ENCODE results near the gene LGALS1. TPM values are rescaled to one million over a fixed set of nuclear protein-coding genes. Genes with fewer than 3 reads are reported as not detected.

Gene LGALS1
- total RNA-seq, 1 experiment from 2014 or later = 32.8 TPM

- no peak for TF ChIP-seq CTCF (conservative IDR thresholded peaks at IDR 0.05)
- Histone ChIP-seq H3K79me1 (ENCODE audit: insufficient read depth, low read depth, low read length, poor library complexity, severe bottlenecking) (no peaks in the 10 kb centered on the region), H4K5ac (ENCODE audit: insufficient read length, low read depth, low read length) (no peak overlapping the region), H4K8ac (replicated peaks; ENCODE audit: insufficient read length, low read depth, low read length) (no peak overlapping the region), H2AK5ac (ENCODE audit: insufficient read length, low read length) (no peak overlapping the region), H2BK20ac (ENCODE audit: low read depth, low read length, poor library complexity, severe bottlenecking) (no peak overlapping the region), H2BK15ac (ENCODE audit: low read depth, low read length) (no peak overlapping the region), H3K14ac (ENCODE audit: insufficient read depth, low read length) (no peak overlapping the region), H2BK5ac (ENCODE audit: insufficient read length, low read length) (no peak overlapping the region), H3K27me3 (ENCODE audit: insufficient read depth, low read length) (no peaks in the 10 kb centered on the region), H3K4me2 (ENCODE audit: insufficient read depth, insufficient read length, low read length) (no peak overlapping the region), H3K23ac (ENCODE audit: insufficient read length, low read depth, low read length) (no peak overlapping the region), H2BK12ac (ENCODE audit: insufficient read length, low read depth, low read length) (no peak overlapping the region), H3T11ph (ENCODE audit: low read length) (no peak overlapping the region), H2AFZ (ENCODE audit: low read length) (no peak overlapping the region), H3K56ac (ENCODE audit: insufficient read length, low read depth, low read length) (no peak overlapping the region), H3K23me2 (ENCODE audit: insufficient read length, low read depth, low read length, poor library complexity, severe bottlenecking) (peaks cover 3% of the 10 kb centered on the region), H3K4ac (ENCODE audit: low read depth, low read length) (no peak overlapping the region), H3K9me3 (ENCODE audit: control insufficient read depth, low read depth, low read length) (no peaks in the 10 kb centered on the region), H4K91ac (ENCODE audit: insufficient read length, low read depth, low read length) (no peak overlapping the region), H3K4me1 (ENCODE audit: insufficient read depth, low read length) (no peaks in the 10 kb centered on the region), H3K18ac (ENCODE audit: insufficient read length, low read depth, low read length) (no peak overlapping the region), H4K20me1 (ENCODE audit: control insufficient read depth, insufficient read depth, insufficient read length) (no peaks in the 10 kb centered on the region), H2BK120ac (ENCODE audit: low read depth, low read length, poor library complexity, severe bottlenecking) (no peak overlapping the region), H3K79me2 (ENCODE audit: insufficient read depth, low read length) (no peaks in the 10 kb centered on the region), H3K27ac (ENCODE audit: insufficient read length, low read depth, low read length) (no peak overlapping the region), H3K9ac (ENCODE audit: extremely low read depth, insufficient read length, low read length) (no peak overlapping the region)
- peaks cover 5% of the 10 kb centered on the region for H3K27me3 Mint-ChIP-seq (ENCODE audit: low read depth)
- no peaks in the 10 kb centered on the region for H3K9me3 Mint-ChIP-seq
- H3K4me1 Mint-ChIP-seq = peaks cover 5 to 25% of the 10 kb centered on the region in 2 experiments
- 0 out of 5 replicates have a peak overlapping the region, but pooled peaks of 1 of the 2 experiments have one; percentile 14 for H3K4me3 Mint-ChIP-seq
- WGBS (ENCODE audit: extremely low coverage, insufficient read length, low lambda C conversion rate) = no CpG with 5 or more reads among the region's 12 CpGs
- no peak for DNase-seq
- peaks cover 0 to 4% (median 0%) of the 10 kb centered on the region in 3 experiments; a peak in 2 of 7 replicates for H3K36me3 Mint-ChIP-seq (ENCODE audit: insufficient read depth in 1 of 3, low read depth in 3 of 3)
- H3K27ac Mint-ChIP-seq = no peak overlapping the region
Observed at GRCh38 chr22:37674248-37674647, 1.2 kb upstream of the LGALS1 start.
